Bronchus fibroblast of lung (primary cell): ENCODE measurements around the gene TSN. TPM values are rescaled to one million over a fixed set of nuclear protein-coding genes. Genes with fewer than 3 reads are reported as not detected.

Experiments
- total RNA-seq: library from RNA; depleted of rRNA; stranded (reverse); fragments of >200 nt; gene quantifications from 2 replicates; pipeline ENCODE4 v1.2.3, GENCODE V29; 2015

Gene TSN
- 40.7 and 46.1 TPM in 2 replicates for total RNA-seq

GRCh38 chr2:121755237-121756111 lies at the start of gene TSN:
Gene TSN, plus strand, starts transcription at chr2:121755651. Its CDS starts 129 bp downstream, at chr2:121755780.

DNA sequence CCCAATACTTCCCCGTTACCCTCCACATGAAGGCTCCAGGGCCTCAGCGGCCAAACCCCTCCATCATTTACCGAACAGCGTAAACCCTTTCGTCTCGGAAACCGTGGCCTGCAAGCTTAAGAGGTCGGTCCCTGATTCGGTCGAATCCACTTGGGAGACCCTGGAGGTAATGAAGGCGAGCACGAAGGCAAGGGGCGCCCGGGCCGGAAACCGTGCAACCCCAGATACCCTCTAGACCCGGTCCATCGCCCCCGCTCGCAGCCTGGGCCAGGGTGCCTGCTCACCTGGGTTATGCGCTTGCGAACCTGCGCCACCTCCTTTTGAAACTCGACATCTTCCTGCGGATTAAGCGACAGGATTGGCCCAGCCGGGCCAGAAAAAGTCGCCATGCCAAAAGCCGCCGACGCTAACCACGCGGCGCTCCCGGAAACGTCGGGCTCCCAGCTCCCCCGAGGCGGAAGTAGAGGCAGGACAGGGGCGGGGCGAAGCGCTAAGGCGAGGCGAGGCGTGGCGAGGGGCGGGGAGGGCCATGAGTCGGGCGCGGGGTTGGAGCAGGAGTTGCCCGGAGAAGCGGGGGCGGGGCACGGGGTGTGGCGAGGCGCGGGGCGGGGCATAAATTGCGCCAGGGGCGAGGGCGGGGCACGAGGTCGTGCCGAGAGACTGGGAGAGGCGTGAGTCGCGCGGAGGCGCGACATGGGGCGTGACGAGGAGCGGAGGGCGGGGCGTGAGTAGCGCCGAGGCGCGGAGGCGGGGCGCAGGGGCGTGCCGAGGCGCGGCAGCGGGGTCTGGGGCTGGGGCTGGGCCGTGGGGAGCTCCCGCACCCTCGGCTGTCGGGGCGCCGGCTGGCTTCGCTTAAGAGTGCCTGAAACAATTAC lies 18.8 kb upstream of the TSN start, which contains the start of gene NIFK:
NIFK (minus strand) TSS at position 414 of the 875 bp plus-strand sequence; CDS start at position 389, 25 bp downstream.

Other genes with a start within 250 kb of the TSN start
- gene RNU4ATAC, start 224.8 kb upstream of the TSN start, total RNA-seq, result not detected in 2 replicates
- gene CLASP1, start 106.2 kb upstream of the TSN start, total RNA-seq, result 25.6 and 33.8 TPM in 2 replicates
- 21.9 and 33.0 TPM in 2 replicates for gene NIFK, start 18.8 kb upstream of the TSN start, total RNA-seq